SK-N-SH treated with all-trans-retinoic acid at 6 μM for 48 hours (cell line): ENCODE results near the gene TM7SF2.

Source experiments
- BACH2 ChIP-seq: fragments of 250-450 bp; sonication (Bioruptor Pico); IDR thresholded peaks from 2 replicates; pipeline ENCODE4 v1.9.0; 2021; ENCODE audit warnings: mild to moderate bottlenecking, borderline replicate concordance
- CSDC2 ChIP-seq: fragments of 250-450 bp; sonication (Bioruptor Pico); IDR thresholded peaks from 2 replicates; pipeline ENCODE4 v1.5.0; 2020; ENCODE audit warnings: mild to moderate bottlenecking, moderate library complexity
- GLIS3 ChIP-seq: fragments of 250-450 bp; sonication (Bioruptor Pico); IDR thresholded peaks from 2 replicates; pipeline ENCODE4 v1.5.0; 2020; ENCODE audit warnings: mild to moderate bottlenecking, moderate library complexity
- ISL1 ChIP-seq: fragments of 250-450 bp; sonication (Bioruptor Pico); IDR thresholded peaks from 2 replicates; pipeline ENCODE4 v2.1.2; 2022; ENCODE audit warnings: mild to moderate bottlenecking, moderate library complexity
- RARB ChIP-seq: fragments of 250-450 bp; sonication (Bioruptor Pico); IDR thresholded peaks from 2 replicates; pipeline ENCODE4 v1.8.0; 2021; ENCODE audit warnings: mild to moderate bottlenecking, moderate library complexity
- ZFP3 ChIP-seq: fragments of 250-450 bp; sonication (Bioruptor Pico); IDR thresholded peaks from 2 replicates; pipeline ENCODE4 v1.5.0; 2020; ENCODE audit warnings: mild to moderate bottlenecking, moderate library complexity
- ZFP30 ChIP-seq: fragments of 450-650 bp; formaldehyde crosslinking; IDR thresholded peaks from 2 replicates; pipeline ENCODE4 v1.5.0; 2022; ENCODE audit warnings: mild to moderate bottlenecking, moderate library complexity

DNA sequence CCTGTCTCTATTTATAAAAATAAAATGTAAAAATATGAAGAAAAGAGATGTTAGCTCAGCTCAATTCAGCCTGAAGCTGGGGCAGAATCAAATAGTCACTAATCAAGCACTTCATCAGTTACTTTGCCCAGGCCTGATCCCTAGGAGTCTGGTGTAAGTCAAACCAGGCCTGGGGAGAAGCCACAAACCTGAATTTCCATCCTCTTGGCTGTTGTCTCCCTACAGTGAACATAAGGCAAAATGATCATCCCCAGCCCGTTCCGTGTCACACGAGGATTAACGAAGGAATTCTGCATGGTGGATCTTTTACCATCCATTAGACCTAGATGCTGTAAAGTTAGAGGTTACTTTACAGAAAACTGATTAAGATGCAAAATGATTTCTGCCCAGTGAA, 46.8 kb upstream of the TM7SF2 start:
- TF ChIP-seq CSDC2 = no peak
- no peak for TF ChIP-seq ZFP30 (CRISPR knock-in tag)
- no peak for TF ChIP-seq GLIS3 (CRISPR knock-in tag)
- TF ChIP-seq ZFP3 (CRISPR knock-in tag) = no peak
- TF ChIP-seq BACH2 (CRISPR knock-in tag) = no peak
- TF ChIP-seq ISL1 (CRISPR knock-in tag) = no peak
- TF ChIP-seq RARB = no peak
